ENCODE measurements around the gene GABARAP.
"Not testable (repeated sequence)": the region's sequence is repeated elsewhere in the genome, so short reads cannot be mapped to it uniquely, and the experiment has no call there.

GABARAP gene

DNA sequence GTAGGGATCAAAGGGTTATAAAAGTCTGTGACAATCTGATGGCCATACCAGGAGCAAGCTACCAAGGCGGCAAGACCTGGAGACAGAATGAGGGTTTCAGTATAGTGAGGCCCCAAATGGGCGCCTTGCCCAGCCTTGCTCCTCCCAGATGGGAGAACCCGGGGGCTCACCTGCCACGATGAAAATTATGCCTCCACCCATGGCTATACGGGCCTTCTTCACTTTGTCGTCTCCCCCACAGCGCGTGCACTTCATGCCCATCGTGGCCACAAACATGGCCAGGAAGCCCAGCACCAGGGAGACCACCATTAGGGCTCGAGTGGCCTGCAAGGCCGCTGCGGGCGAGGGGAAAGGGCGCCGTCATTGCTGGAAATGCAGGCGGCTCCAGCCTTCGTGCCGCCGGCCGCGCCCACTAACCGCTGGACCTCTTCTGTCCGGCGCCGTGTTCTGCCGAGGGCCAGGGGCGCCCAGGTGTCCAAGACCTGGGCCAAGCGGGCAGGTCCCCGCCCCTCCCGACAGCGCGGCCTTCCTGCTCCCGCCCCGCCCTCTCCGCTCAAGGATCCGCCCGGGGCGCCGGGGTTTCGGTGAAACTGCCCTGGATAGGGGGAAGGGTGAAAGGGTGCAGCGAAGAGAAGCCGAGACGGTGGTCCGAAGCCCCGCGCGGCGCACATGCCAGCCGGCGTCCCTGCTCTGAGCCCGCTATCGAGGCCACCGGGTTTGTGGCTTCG lies 18.6 kb upstream of the GABARAP start:
- peak; percentile 60 for DNase-seq (ENCODE audit: low spot score)

DNA sequence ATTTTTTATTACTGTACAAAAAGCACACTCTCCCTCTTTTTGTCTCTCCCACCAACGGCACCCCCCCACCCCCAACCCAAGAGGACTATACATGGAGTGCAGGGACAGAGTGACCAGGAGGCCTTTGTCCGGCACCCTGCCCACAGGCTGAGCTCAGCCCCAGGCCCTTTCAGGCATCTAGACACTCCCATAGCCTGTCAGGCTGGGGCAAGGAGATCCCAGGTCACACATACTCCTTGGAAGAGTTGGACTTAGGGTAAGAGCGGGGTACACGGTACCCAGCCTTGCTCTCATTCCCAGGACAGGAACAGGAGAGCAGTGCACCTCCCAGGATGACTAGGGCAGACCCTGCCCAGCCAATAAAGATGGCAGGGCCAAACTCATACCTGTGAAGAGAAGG lies 17.9 kb upstream of the GABARAP start:
- DNase-seq (ENCODE audit: low spot score), result no peak

DNA sequence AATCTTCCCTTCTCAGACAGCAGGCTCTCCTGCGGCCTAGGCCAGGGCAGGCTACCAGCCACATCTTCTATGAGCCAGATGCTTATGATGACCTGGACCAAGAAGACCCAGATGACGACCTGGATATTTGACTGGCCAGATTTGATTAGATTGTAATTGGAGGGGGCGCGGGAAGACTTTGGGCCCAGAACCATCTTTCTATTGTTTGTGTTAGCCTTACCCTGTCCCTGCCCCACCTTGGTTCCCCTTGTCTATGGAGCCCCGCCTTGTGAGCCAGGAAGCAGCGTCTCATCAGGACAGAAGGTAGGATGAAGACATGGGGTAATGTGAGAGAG lies 17.3 kb upstream of the GABARAP start:
- DNase-seq (ENCODE audit: low spot score), result no peak

DNA sequence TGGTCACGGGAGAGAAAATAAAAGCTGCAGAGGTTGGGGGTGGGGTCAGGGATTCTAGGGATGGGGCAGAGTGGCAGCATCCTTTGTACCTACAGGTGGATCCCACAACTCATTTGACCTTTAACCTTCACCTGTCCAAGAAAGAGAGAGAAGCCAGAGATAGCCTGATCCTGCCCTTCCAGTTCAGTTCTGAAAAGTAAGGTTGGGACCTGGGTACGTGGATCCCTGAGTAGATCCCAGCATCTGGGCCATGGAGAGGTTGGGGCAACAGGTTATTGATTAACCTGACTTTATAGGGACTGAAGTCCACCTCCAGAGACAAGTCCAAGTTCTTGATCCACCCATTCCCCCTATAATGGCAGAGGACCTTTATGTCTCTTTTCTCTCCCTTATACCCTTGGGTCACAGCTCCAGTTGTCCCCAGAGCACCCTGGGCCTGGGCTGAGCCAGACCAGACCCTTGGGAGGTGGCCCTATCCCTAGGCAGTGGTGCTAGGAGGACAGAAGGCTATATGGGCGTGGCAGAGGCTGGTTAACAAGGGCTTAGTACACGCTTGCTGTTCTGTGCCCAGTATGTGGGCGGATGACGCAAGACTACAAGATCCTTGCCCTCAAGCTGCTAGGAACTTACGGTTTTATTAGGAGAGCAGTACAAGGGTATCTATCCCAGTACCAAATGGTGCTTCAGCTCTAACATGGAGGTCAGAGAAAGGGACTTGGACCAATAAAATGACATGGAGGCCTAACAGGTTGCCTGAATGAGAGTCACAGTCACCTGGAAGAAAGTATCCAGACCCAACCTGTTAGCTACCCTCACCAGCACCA lies 16.7 kb upstream of the GABARAP start:
- DNase-seq (ENCODE audit: low spot score), result no peak

DNA sequence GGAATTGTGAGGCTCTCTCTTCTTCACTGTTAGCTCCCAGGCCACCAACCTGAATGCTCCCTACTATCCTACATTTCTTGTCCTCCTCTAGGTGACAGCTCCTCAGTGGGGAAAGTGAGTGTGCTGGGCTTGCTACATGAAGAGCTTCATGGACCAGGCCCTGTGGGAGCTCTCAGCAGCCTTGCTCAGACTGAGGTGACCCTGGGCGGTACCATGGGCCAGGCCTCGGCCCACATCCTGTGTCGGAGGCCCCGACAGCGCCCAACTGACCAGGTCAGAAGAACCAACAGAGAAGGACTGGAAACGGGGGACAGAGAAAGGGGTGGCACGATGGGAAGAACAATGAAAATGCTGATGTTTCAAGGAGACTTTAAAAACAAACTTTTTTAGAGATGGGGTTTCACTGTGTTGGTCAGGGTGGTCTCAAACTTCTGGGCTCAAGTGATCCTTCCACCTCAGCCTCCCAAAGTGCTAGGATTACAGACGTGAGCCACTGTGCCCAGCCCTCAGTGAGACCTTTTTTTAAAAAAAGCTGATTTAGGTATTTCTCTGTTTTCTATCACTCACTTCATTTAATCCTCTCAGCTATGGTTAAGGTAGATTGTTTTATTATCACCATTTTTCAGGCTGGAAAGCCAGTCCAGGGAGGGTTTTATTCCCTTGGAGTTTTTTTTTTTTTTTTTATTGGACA lies 14.7 kb upstream of the GABARAP start:
- no peak for DNase-seq (ENCODE audit: low spot score)

DNA sequence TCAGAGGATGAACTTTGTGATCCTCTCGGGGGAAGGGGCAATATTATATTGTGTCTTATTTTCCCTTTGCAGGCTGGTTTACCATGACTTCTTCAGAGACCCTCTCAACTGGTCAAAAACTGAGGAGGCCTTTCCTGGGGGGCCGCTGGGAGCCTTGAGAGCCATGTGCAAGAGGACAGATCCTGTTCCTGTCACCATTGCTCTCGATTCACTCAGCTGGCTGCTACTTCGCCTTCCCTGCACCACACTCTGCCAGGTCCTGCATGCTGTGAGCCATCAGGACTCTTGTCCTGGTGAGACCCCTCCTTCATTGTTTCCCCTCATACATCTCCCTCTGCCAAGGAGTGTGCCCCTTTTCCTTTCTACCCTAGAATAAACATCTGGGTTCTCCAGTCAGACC lies 12.3 kb upstream of the GABARAP start:
- no peak for DNase-seq (ENCODE audit: low spot score)

DNA sequence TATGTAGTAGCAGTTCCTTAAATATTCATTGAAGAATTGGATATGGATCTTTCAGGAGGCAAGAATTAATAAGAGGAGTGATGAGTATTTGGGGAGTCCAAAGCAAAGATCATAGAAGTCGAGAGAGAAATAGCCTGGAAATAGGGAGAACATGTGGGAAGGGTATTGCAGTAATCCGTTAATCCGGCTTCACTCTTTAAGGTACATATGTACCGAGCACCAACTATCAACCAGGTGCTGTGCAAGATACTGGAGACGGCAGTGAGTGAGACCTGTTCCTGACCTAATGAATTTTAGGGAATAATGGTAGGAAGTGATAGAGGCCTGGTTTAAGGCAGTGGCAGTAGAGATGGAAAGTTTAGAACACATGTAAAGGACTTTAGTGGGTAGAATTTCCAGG lies 10.8 kb upstream of the GABARAP start:
- DNase-seq (ENCODE audit: low spot score), result no peak

DNA sequence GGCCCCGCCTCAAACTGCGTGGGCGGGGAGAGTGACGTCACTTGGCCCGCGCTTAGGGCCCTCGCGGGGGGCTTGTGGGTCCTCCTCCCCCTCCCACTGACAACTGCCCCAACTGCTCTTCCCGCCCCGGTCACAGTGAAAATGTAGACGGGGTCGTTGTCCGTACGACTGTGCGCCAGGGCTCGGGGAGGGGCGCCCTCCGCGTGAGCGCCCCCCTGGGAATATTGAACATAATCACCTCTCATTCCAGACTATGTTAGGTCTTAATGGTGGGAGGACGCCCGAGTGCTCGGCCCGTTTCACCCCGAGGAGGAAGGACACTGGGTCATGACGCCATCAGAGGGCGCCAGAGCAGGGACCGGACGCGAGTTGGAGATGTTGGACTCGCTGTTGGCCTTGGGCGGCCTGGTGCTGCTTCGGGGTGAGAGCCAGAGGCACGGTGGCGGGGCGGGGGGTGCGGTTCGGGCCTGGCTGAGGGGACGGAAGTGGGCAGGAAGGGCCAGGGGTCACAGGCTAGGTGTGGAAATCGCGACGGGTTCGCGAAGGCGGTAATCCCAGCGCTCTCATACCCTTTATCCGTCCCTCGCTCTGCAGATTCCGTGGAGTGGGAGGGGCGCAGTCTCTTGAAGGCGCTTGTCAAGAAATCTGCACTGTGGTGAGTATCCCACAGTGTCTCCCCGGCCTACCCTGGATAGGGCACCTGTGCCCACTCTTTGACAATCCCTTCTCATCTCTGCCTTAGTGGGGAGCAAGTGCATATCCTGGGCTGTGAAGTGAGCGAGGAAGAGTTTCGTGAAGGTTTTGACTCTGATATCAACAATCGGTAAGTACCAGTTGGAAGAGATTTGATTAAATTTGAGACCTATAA lies 10.2 kb upstream of the GABARAP start, which contains the start of gene ELP5:
Gene ELP5, plus strand, starts transcription at position 40 of the 868 bp plus-strand sequence. Its CDS starts 336 bp downstream, at position 376.
- DNase-seq (ENCODE audit: low spot score), result peak; percentile 94

DNA sequence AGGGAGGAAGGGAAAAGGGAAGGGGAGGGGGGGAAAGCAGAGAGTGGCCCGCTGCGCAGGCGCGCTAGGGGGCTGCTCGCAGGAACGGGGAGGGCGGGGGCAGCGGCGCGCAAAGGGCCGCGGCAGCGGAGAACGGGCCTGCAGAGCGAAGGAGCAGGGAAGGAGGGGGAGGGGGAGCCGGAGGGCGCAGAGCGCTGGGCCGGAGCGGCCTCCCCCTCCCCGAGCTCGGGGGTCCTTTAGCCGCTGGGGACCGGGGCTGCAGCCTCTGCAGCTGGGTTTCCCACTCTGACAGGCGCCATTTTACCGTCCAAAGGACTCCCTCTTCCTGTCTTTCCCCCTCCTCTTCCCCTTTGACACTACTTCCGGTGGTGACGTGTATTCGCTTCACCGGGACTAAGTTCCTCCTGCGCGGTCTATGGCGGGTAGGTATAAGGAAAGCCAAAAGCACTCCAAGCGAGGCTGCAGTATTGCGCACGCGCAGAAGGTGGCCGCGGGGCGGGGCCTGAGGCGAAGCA lies 9.5 kb upstream of the GABARAP start, which contains the start of gene CTDNEP1:
Gene CTDNEP1, minus strand, starts transcription at position 74 of the 515 bp plus-strand sequence. CDS start 438 bp downstream, outside the sequence.
- peak; percentile 99 for DNase-seq (ENCODE audit: low spot score)

DNA sequence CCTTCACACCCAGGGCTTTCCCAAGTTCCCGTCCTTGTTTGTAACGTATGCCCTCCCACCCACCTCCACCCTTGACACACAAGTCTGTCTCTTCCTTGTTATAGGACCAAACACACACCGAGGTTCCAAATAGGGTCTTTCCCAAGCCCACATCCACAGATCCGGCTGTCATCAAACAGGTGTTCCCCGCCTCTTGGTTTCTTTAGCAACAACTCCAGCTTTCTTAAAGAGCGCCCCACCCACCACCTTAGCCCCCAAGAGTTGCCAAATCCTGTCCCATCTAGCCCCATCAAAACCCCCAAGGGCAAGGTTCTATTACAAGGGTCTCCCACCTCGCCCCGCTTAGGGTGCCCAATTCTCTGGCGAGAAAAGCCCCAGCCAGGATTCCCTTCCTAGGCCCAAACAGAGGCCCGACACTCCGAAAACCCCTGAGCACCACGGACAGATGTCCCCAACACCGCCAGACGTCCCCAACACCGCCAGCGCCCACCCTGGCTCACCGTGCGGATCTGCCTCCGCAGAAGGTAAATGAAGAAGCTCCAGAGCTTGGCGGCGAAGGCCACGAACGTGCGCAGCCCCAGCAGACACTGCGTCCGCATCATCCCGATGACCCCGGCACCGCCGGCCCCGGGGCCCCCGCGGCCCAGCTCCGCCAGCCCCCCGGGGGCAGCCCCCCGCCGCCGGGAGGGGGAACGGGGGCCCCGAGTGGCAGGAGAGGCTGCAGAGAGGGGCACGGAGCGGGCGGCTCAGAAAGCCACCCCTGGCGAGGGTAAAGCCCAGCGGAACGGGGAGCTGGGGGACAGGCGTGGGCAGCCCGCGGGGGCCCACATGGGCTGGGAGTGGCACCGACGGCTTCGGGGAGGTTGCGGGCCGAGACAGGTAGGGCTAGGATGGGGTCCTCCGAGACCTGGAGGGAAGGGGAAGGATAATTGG lies 8.7 kb upstream of the GABARAP start:
- no peak for DNase-seq (ENCODE audit: low spot score)

DNA sequence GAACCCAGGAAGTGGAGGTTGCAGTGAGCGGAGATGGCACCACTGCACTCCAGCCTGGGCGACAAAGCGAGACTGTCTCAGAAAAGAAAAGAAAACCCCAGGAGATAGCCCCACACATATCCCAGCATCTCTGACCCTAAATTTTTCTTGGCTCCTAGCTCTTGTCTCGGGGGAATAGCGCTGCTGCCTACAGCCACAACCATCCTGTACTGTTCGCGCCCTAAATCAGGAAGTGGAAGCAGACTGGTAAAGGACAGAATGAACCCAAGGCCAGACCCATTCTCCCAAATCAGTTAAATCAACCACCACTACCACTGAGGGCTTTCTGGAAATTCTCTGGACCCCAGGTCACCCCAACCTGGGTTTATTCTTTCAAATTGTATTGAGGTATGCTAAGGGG lies 7.6 kb upstream of the GABARAP start:
- DNase-seq (ENCODE audit: low spot score), result no peak

DNA sequence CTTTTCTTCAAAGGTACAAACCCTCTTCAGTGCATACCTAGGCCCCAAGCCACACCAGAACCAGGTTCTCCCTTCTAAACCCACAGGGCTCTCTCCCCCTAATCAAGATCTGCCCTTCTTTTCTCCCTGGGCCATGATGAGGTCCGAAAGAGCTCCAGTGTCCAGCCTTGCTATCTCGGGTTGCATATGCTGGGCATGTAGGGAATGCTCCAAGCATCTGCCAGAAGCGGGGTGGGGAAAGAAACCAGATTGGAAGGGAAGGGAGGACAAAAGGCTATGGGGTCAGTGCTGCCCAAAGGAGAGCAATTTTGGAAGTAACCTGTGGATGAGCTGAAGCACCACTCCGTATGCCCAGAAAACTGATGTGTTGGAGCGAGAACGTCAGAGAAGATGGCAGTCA lies 7.0 kb upstream of the GABARAP start:
- DNase-seq (ENCODE audit: low spot score), result no peak

DNA sequence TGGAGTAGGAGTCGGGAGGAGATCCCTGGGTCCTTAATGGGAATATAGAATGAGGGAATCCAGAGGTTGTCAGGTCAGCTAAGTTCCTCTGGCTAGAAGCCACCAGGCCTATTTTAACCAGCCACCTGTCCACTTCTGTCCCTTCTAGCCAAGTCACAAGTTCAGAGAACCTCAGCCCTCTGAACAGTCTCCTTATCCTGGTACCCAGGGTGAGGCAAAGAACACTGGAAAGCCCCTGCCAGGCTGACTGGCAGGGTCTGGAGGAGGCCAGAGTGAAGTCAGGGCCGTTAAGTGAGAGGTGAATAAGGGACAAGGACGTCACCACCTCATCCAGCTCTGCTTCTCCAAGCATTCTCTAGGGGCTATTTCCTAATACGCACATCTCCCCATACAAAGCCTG lies 6.5 kb upstream of the GABARAP start:
- DNase-seq (ENCODE audit: low spot score), result no peak

DNA sequence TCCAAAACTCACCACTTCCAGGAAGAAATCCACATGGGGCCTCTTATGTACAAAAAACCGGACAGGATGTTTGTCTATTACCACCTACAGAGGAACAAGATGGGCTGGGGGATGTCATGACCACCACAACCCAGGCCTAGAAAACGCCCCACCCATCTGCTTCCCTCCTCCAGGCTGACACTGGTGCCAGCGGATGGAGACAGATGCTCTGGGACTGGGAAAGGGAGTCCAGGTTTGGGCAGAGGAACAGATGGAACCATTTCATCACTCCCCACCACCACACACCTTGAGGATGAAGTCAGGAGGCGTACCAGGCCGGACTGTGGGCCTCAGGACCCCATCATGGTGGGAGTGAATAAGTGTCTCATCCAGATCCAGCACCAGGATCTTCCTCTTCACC lies 4.5 kb upstream of the GABARAP start:
- DNase-seq (ENCODE audit: low spot score), result no peak

DNA sequence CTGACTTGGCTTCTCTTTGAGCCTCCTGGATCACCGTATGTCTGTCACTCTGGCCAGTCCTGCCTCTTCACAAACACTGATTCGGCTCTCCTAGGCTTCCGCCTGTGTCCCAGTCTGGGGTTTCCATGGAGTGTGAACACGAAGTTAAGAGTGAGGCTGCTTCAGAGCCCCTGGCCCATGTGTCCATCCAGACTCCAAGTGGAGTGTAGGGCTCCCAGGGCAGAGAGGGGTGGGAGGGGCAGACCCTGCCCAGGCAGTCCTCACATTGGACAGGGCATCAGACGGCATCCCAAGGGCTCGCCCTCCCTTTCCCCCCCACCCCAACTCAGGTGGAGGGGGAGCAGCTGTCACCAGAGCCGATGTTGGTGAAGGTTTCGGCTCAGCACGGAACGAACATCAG lies 1.6 kb upstream of the GABARAP start:
- DNase-seq (ENCODE audit: low spot score), result not testable (repeated sequence)

DNA sequence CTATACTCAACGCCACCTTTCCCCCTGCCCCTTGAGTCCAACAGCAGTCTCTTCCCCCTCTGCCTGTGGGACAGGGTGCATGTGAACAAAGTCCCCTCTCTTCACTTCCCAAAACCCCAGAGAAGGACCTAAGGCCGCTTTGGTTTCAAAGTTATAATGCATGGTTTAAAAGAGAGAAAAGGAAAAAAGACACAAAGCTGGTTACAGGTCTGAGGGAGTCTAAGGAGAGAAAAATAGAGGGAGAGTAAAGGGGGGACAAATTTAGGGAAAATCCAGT lies 1.1 kb upstream of the GABARAP start:
- no peak for DNase-seq (ENCODE audit: low spot score)

DNA sequence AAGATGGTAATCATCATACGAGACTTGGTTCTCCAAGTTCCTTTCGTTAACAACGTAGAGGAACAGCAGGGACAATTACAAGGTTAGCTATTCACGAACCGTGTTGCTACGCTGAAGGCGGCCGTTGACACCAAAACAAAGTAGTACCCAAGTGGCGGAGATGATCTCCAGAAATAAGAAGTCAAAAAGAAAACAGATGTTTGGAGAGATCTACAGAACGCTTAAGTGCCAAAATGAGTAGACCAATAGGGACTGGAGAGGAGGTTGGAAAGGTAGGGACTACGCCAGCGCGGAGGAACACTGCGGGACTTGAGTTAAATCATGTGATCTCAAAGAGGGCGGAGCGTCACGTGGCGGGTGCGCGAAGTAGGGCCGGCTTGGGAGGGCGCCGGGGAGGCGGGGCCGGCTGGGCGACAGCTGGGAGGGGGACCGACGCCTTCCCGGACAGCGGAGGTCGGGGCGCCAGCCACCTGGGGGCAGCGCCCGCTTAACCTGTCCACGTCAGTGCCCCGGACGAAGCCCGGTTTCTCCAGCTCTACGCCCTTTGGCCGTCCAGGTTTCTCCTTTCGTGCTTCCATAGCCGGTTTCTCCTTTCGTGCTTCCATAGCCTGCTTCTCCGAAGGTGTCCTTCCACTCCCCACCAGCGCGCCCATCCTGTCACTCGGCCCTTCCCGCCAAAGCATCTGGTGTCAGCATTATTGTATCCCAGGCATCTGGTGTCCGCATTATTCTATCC lies 636 bp upstream of the GABARAP start:
- DNase-seq (ENCODE audit: low spot score), result peak; percentile 94

DNA sequence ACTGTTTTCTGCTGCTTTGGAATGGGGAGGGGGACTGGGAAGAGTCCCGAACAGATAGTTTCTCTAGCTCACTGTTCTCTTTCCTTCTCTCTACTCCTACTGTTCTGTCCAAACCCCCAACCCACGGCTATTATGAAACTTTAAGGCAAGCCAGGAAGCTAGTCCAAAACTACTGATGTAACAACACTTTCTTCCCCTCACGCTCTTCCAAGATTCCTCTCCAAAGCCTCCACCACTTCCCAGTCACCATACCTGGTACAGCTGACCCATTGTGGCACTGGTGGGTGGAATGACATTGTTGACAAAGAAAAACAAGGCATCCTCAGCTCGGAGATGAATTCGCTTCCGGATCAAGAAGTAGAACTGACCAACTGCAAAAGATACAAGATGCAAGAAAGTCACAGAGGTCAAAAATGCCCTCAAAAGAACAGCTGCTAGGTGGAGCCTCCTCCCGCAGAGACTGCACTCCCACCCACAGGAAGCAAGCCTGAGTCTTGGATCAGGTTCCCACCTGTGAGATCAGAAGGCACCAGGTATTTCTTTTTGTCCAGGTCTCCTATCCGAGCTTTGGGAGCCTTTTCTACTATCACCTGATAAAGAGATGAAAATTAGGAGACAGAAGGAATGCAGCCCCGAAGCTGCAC lies 1.0 kb downstream of the GABARAP start:
- DNase-seq (ENCODE audit: low spot score), result no peak

DNA sequence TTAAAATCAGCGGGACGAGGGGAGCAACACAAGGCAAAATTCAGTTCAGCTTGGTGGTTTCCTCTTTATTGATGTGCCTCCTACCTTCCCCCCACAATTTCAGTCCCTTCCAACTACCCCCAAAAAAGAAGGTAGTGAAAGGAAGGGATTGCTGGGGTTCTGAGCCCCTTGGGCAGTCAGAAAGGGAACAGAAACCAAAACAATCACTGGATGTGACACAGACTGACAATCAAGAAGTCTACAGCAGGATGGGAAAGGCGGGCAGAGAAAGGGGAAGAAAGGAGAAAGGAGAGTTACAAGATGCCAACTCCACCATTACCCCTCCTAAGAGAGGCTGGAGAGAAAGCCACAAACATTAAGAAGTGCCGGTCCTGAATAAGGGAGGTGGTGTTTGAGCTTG lies 1.9 kb downstream of the GABARAP start:
- DNase-seq (ENCODE audit: low spot score), result no peak

Data from hepatic stellate cell (primary cell).